Stimulated activated naive CD8-positive, alpha-beta T cell treated with anti-CD3 and anti-CD28 coated beads, Interleukin-15, amount 100 ng/mL, for 72 hours (primary cell): ENCODE measurements around the gene JCHAIN.
A peak's percentile ranks its signal among the peaks of the same experiment; 100 is the strongest.
"Not testable (repeated sequence)": the region's sequence is repeated elsewhere in the genome, so short reads cannot be mapped to it uniquely, and the experiment has no call there.

ENCODE experiments used
- ATAC-seq: fragments of 150-1000 bp; cut with Tn5 transposase; 2 replicates; pipeline ENCODE4 v1.10.0; 2021; ENCODE audit warnings: mild to moderate bottlenecking, moderate library complexity
- DNase-seq, 2 donors: peaks; one replicate each; pipeline ENCODE4 v3.0.0; 2021 to 2022
- H3K27ac Mint-ChIP-seq, 2 donors: one replicate each; pipeline ENCODE4 v1.8.0; 2022; ENCODE audit warnings: mild to moderate bottlenecking in 2 of 2, mixed read lengths in 2 of 2, moderate library complexity in 2 of 2
- H3K27me3 Mint-ChIP-seq: one replicate; pipeline ENCODE4 v1.8.0; 2022; ENCODE audit warnings: mixed read lengths
- H3K4me1 Mint-ChIP-seq: one replicate; pipeline ENCODE4 v1.8.0; 2022; ENCODE audit warnings: mild to moderate bottlenecking, mixed read lengths
- H3K4me3 Mint-ChIP-seq, 2 donors: one replicate each; pipeline ENCODE4 v1.8.0; 2022; ENCODE audit warnings: mild to moderate bottlenecking in 2 of 2, mixed read lengths in 2 of 2, moderate library complexity in 1 of 2
- H3K9me3 Mint-ChIP-seq, 2 donors: one replicate each; pipeline ENCODE4 v1.8.0; 2022; ENCODE audit warnings: mixed read lengths in 2 of 2

Gene JCHAIN

GRCh38 chr4:70702592-70702991, 36.3 kb upstream of the JCHAIN start:
- not testable (repeated sequence) for H3K27ac Mint-ChIP-seq, ATAC-seq, H3K9me3 Mint-ChIP-seq, H3K4me3 Mint-ChIP-seq, DNase-seq, H3K27me3 Mint-ChIP-seq
- peaks cover 23% of the 10 kb centered on the region for H3K4me1 Mint-ChIP-seq

GRCh38 chr4:70701271-70701670, 35.0 kb upstream of the JCHAIN start:
- H3K4me1 Mint-ChIP-seq, result peaks cover 18% of the 10 kb centered on the region
- DNase-seq, result no peak
- no peak overlapping the region for H3K27ac Mint-ChIP-seq
- no peaks in the 10 kb centered on the region for H3K27me3 Mint-ChIP-seq
- ATAC-seq, result no peak
- H3K9me3 Mint-ChIP-seq, result no peaks in the 10 kb centered on the region
- no peak overlapping the region for H3K4me3 Mint-ChIP-seq

GRCh38 chr4:70700712-70701111, 34.4 kb upstream of the JCHAIN start:
- Mint-ChIP-seq H3K4me3 (no peak overlapping the region), H3K27ac (no peak overlapping the region), H3K27me3 (no peaks in the 10 kb centered on the region), H3K9me3 (no peaks in the 10 kb centered on the region), H3K4me1 (peaks cover 12% of the 10 kb centered on the region)
- DNase-seq, result no peak
- ATAC-seq, result no peak

GRCh38 chr4:70698435-70698834, 32.1 kb upstream of the JCHAIN start:
- H3K27me3 Mint-ChIP-seq, H3K27ac Mint-ChIP-seq, H3K9me3 Mint-ChIP-seq, DNase-seq, H3K4me3 Mint-ChIP-seq, H3K4me1 Mint-ChIP-seq, ATAC-seq: not testable (repeated sequence)

GRCh38 chr4:70694633-70695032, 28.3 kb upstream of the JCHAIN start:
- peaks cover 21% of the 10 kb centered on the region for H3K4me1 Mint-ChIP-seq
- H3K9me3 Mint-ChIP-seq, ATAC-seq, H3K4me3 Mint-ChIP-seq, DNase-seq, H3K27ac Mint-ChIP-seq, H3K27me3 Mint-ChIP-seq: not testable (repeated sequence)

GRCh38 chr4:70691661-70692060, 25.4 kb upstream of the JCHAIN start:
- no peak for DNase-seq
- H3K4me3 Mint-ChIP-seq, result peak overlapping the region; percentile 48 to 99
- peak overlapping the region in 1 of 2 donors; percentile 19 for H3K27ac Mint-ChIP-seq

GRCh38 chr4:70688795-70689231, 22.5 kb upstream of the JCHAIN start:
- Mint-ChIP-seq H3K4me3 (peak overlapping the region; percentile 98 to 99), H3K9me3 (no peaks in the 10 kb centered on the region), H3K27ac (peak overlapping the region; percentile 99 to 100), H3K27me3 (no peaks in the 10 kb centered on the region), H3K4me1 (peaks cover 42% of the 10 kb centered on the region)
- DNase-seq (no peak), ATAC-seq (peak; percentile 9)

More at GRCh38 chr4:70691661-70692060, 25.4 kb upstream of the JCHAIN start:
- H3K9me3 Mint-ChIP-seq, result no peaks in the 10 kb centered on the region
- H3K27me3 Mint-ChIP-seq, result no peaks in the 10 kb centered on the region
- ATAC-seq, result no peak
- H3K4me1 Mint-ChIP-seq, result peaks cover 38% of the 10 kb centered on the region

GRCh38 chr4:70687821-70688794, 21.8 kb upstream of the JCHAIN start, which contains the start of gene UTP3:
TSS of gene UTP3 (plus strand) at chr4:70688532. CDS start at chr4:70688678, 146 bp downstream.
- ATAC-seq (peak; percentile 94), DNase-seq (peak; percentile 93 to 95)
- no peaks in the 10 kb centered on the region for H3K27me3 Mint-ChIP-seq
- peaks cover 42% of the 10 kb centered on the region for H3K4me1 Mint-ChIP-seq
- H3K4me3 Mint-ChIP-seq, result peak within 1 kb of the TSS; percentile 98 to 99
- peak within 1 kb of the TSS; percentile 99 to 100 for H3K27ac Mint-ChIP-seq
- no peaks in the 10 kb centered on the region for H3K9me3 Mint-ChIP-seq

GRCh38 chr4:70687392-70687791, 21.1 kb upstream of the JCHAIN start:
- ATAC-seq (peak; percentile 12), DNase-seq (peak in 1 of 2 donors; percentile 43)
- Mint-ChIP-seq H3K4me3 (peak overlapping the region; percentile 98 to 99), H3K9me3 (no peaks in the 10 kb centered on the region), H3K4me1 (peaks cover 42% of the 10 kb centered on the region), H3K27ac (peak overlapping the region; percentile 99 to 100), H3K27me3 (no peaks in the 10 kb centered on the region)

DNA sequence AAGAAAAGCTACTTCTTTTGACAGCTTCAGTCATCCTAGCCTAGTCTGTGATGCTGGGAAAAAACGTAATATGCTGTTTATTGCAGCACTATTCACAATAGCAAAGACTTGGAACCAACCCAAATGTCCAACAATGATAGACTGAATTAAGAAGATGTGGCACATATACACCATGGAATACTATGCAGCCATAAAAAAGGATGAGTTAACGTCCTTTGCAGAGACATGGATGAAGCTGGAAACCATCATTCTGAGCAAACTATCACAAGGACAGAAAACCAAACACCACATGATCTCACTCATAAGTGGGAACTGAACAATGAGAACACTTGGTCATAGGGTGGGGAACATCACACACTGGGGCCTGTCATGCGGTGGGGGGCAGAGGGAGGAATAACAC, 15.8 kb upstream of the JCHAIN start:
- H3K27me3 Mint-ChIP-seq, H3K4me3 Mint-ChIP-seq, ATAC-seq, DNase-seq, H3K9me3 Mint-ChIP-seq, H3K27ac Mint-ChIP-seq: not testable (repeated sequence)
- peaks cover 29% of the 10 kb centered on the region for H3K4me1 Mint-ChIP-seq

DNA sequence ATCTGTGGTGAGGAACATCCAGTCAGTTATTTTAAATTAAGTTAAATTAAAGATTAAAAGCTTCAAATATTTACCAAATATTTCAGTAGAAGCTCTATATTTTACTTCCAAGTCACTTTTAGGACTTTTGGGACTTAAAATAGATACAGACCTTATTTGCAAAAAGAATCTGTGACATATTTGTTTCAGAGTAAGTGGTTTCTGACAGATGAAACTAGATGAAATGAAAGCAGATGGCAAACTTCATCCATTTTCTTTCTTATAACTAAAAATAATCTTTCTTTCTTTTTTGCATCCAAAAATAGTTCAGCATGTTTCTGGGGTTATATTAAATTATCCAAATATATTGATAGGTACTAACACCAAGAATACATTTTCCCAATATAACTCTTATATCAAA, 15.4 kb upstream of the JCHAIN start:
- Mint-ChIP-seq H3K9me3 (no peaks in the 10 kb centered on the region), H3K4me3 (no peak overlapping the region), H3K27me3 (no peaks in the 10 kb centered on the region), H3K4me1 (peaks cover 33% of the 10 kb centered on the region), H3K27ac (no peak overlapping the region)
- DNase-seq, result no peak
- no peak for ATAC-seq

DNA sequence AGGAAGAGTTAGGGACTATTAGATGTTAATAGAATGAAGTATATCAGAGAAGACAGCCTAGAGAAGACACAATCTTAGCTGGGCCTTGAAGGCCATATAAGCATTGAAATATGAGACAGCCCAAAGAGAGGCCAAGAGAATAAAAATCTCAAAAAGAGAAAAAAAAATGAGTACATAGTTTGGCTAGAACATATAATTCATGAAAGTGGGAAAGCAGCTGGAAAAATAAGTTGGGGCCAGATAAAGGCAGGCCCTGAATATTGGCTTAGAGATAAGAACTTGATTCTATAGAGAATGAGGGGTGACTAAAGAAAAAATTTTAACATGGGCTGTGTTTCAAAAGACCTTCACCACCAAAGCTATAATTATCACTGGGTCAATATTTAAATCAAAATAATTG, 14.6 kb upstream of the JCHAIN start:
- ATAC-seq (no peak), DNase-seq (no peak)
- Mint-ChIP-seq H3K4me1 (peaks cover 38% of the 10 kb centered on the region), H3K9me3 (no peaks in the 10 kb centered on the region), H3K27me3 (no peaks in the 10 kb centered on the region), H3K27ac (no peak overlapping the region), H3K4me3 (no peak overlapping the region)

DNA sequence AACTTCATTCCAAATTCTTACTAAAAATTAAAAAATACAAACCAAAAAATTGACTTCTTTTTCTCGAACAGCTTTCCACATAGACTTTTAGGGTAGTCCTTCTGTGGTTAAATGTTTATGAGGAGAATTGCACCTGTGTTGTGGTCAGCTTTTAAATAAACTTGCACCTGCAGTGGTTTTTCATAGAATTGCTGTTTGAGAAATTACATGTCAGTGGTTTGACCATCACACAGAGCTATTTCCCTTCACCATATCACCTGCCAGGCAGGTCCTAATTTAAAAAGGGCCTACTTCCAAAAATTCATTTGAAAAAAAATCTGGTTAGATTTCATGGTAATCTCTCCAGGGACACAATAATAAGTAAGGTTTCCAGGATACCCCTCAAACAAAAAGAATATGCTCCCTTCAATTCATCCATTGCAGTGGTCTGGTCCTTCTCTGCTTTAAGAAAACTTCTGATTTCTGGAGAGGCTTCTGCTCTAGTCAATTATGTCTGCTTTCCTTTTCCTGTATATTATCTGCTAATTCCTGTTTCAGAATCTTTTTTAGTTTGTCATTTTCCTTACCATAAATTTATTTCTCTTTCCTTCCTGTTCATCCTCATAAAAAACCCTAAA, 12.2 kb upstream of the JCHAIN start:
- H3K27ac Mint-ChIP-seq, result no peak overlapping the region
- H3K4me1 Mint-ChIP-seq, result peaks cover 34% of the 10 kb centered on the region
- peak overlapping the region in 1 of 2 donors; percentile 1 for H3K4me3 Mint-ChIP-seq
- H3K9me3 Mint-ChIP-seq, result no peaks in the 10 kb centered on the region
- ATAC-seq, result no peak
- DNase-seq, result no peak
- no peaks in the 10 kb centered on the region for H3K27me3 Mint-ChIP-seq

GRCh38 chr4:70676554-70677090, 10.3 kb upstream of the JCHAIN start:
- no peak overlapping the region for H3K27ac Mint-ChIP-seq
- DNase-seq, result no peak
- H3K4me3 Mint-ChIP-seq, result no peak overlapping the region
- ATAC-seq, result no peak
- no peaks in the 10 kb centered on the region for H3K27me3 Mint-ChIP-seq
- peaks cover 34% of the 10 kb centered on the region for H3K4me1 Mint-ChIP-seq
- H3K9me3 Mint-ChIP-seq, result no peaks in the 10 kb centered on the region

DNA sequence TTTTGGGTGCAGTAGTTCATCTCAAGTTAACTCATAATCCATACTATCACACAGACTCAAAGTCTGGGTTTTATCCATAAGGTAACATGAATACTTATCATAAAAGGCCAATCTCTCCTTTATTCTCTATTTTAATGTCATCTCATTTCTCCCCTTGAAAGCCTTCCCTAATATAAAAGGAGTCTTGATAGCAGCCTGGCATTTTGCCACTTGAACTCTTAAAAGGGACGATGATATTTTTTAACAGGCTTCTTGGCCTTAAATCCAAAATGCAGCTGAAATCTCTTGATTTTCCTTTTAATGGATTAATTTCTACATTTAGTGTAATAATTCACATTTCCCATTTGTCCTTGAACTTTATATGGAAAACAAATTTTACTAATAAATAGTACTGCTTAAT, 8.4 kb upstream of the JCHAIN start:
- no peaks in the 10 kb centered on the region for H3K27me3 Mint-ChIP-seq
- H3K4me1 Mint-ChIP-seq, result peaks cover 26% of the 10 kb centered on the region
- H3K4me3 Mint-ChIP-seq, result no peak overlapping the region
- H3K27ac Mint-ChIP-seq, result no peak overlapping the region
- no peaks in the 10 kb centered on the region for H3K9me3 Mint-ChIP-seq
- DNase-seq (no peak), ATAC-seq (no peak)

DNA sequence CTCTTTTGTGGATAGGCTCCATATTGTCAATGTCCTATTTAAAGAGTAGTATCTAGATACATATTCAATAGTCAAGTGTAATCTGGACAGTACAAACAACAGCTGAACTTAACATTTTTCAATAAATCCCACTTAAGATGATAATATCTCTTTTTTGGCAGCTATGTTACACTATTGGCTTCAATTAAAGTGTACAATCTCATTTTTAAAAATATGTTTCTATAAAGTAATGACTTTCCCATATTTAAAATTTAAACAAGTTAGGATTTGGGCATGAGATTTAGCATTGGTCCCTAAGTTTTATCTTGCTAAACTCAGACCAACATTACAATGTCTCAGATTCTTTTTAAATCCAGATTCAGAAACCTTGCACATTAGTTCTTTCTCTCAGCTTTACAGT, 7.9 kb upstream of the JCHAIN start:
- DNase-seq (no peak), ATAC-seq (no peak)
- H3K9me3 Mint-ChIP-seq, result no peaks in the 10 kb centered on the region
- H3K4me1 Mint-ChIP-seq, result peaks cover 26% of the 10 kb centered on the region
- H3K27me3 Mint-ChIP-seq, result no peaks in the 10 kb centered on the region
- H3K27ac Mint-ChIP-seq, result no peak overlapping the region
- no peak overlapping the region for H3K4me3 Mint-ChIP-seq
